HG03460 (cell line): ENCODE data around the gene CENPA.

Experiments used
- ATAC-seq: cut with Tn5 transposase; IDR thresholded peaks from one replicate; pipeline ENCODE4 v1.9.1; 2021; ENCODE audit not compliant: unreplicated experiment

CENPA gene

DNA sequence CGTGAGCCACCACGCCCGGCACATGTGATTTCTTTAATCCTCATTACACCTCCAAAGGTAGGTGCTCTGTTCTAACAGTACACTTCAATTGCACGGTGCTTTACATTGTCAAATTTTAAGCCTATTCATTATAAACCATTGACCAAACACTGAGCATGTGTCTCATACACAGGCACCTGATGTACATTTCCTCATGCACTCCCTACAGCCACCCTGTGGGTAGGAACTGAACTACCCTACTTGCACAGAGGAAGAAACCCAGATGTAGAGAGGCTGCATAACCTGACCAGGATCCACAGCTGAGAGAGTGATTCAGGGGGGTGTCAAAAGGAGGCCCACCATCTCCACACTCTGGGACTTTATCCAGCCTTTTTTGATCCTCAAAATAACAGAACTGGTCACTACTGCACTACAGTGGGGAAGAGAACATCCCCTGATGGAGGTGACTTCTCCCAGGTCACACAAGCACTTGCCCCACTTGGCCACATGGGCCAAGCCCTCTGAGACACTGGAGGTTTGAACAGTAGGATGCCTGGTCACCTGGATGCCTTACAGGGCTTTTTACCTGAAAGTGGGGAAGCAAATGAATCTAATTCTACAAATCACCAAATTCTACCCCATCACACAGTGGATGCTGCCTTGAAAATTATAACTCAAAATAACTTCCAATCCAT lies 55.2 kb downstream of the CENPA start:
- no peak for ATAC-seq

DNA sequence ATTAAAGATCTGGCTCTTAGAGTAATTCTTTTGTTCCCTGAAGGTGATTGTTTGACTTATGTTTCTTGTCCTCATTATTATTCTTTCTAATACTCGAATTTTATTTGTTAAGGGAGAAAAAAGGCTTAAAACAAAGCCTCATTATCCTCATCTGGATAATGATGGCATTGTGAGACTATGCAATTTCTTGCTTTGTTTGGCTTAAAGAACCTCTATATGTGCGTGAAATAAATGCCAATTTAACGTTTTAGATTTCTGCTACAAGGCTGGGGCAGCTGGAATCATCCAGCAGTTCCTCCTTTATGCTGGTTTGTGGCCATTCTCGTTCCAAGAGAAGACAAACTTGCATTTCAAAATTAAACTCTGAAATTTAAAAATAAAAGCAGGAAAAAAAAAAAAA lies 57.2 kb downstream of the CENPA start:
- no peak for ATAC-seq
